CD8-positive, alpha-beta memory T cell (primary cell): ENCODE results near the gene GTF2A1L. TPM values are rescaled to one million over a fixed set of nuclear protein-coding genes. Genes with fewer than 3 reads are reported as not detected.

ENCODE experiments used
- CTCF ChIA-PET: fragments of 350-600 bp; sonication (Branson Sonifier 250); formaldehyde crosslinking; loops from one replicate; lab custom pipeline; 2021; ENCODE audit warnings: antibody characterized with exemption; lab: Charles Lee
- POLR2A ChIA-PET: fragments of 350-600 bp; sonication (Branson Sonifier 250); formaldehyde crosslinking; loops from one replicate; lab custom pipeline; 2021; ENCODE audit warnings: antibody characterized with exemption; lab: Charles Lee
- DNase-seq, 5 donors: peaks; one replicate each; pipeline versions ENCODE4 v3.0.0 to v3.0.0-alpha.2; 2020 to 2022; ENCODE audit warnings: mixed read lengths in 1 of 5
- H3K27ac ChIP-seq: one replicate; pipeline ENCODE4 v1.7.0; 2013; ENCODE audit warnings: low read depth, mild to moderate bottlenecking, low read length, moderate library complexity
- H3K27me3 ChIP-seq: 2 replicates; pipeline ENCODE4 v1.7.0; 2013; ENCODE audit warnings: low read length, mild to moderate bottlenecking; ENCODE audit not compliant: insufficient read depth, poor library complexity, severe bottlenecking
- H3K36me3 ChIP-seq: 2 replicates; pipeline ENCODE4 v1.7.0; 2013; ENCODE audit warnings: mild to moderate bottlenecking, low read length, moderate library complexity; ENCODE audit not compliant: insufficient read depth
- H3K4me1 ChIP-seq: 2 replicates; pipeline ENCODE4 v1.7.0; 2013; ENCODE audit warnings: mild to moderate bottlenecking, low read length, moderate library complexity; ENCODE audit not compliant: insufficient read depth
- H3K4me3 ChIP-seq: 2 replicates; pipeline ENCODE4 v1.7.0; 2013; ENCODE audit warnings: mild to moderate bottlenecking, low read length
- H3K9me3 ChIP-seq: 2 replicates; pipeline ENCODE4 v1.7.0; 2013; ENCODE audit warnings: mild to moderate bottlenecking, low read length
- H3K27ac Mint-ChIP-seq, 8 donors: one replicate each; pipeline ENCODE4 v1.8.0; 2020 to 2021; ENCODE audit warnings: mixed read lengths in 8 of 8, mild to moderate bottlenecking in 6 of 8, inconsistent platforms in 3 of 8, moderate library complexity in 3 of 8
- H3K27me3 Mint-ChIP-seq, 2 donors: one replicate each; pipeline ENCODE4 v1.8.0; 2020 to 2021; ENCODE audit warnings: mixed read lengths in 2 of 2, mild to moderate bottlenecking in 1 of 2, moderate library complexity in 1 of 2
- H3K36me3 Mint-ChIP-seq, 3 donors: one replicate each; pipeline ENCODE4 v1.8.0; 2020 to 2021; ENCODE audit warnings: mixed read lengths in 3 of 3, inconsistent platforms in 1 of 3, mild to moderate bottlenecking in 1 of 3
- H3K4me1 Mint-ChIP-seq, 3 donors: one replicate each; pipeline ENCODE4 v1.8.0; 2020 to 2021; ENCODE audit warnings: mixed read lengths in 3 of 3, inconsistent platforms in 1 of 3, mild to moderate bottlenecking in 1 of 3
- H3K4me3 Mint-ChIP-seq, 7 donors: one replicate each; pipeline ENCODE4 v1.8.0; 2020 to 2021; ENCODE audit warnings: mixed read lengths in 7 of 7, mild to moderate bottlenecking in 6 of 7, moderate library complexity in 4 of 7, inconsistent platforms in 2 of 7
- H3K9me3 Mint-ChIP-seq, 5 donors: one replicate each; pipeline ENCODE4 v1.8.0; 2020 to 2022; ENCODE audit warnings: mixed read lengths in 5 of 5, mild to moderate bottlenecking in 3 of 5, moderate library complexity in 2 of 5, inconsistent platforms in 1 of 5
- polyA plus RNA-seq: library from polyadenylated mRNA; unstranded; fragments of 300-500 nt; fragmentation: Illumina TruSeq; gene quantifications from one replicate; pipeline ENCODE4 v1.2.3, GENCODE V29; 2021
- total RNA-seq, 2 experiments: library from RNA; stranded (reverse); gene quantifications; one replicate each; pipeline ENCODE4 v1.2.3, GENCODE V29; 2021

The GTF2A1L gene, protein sequence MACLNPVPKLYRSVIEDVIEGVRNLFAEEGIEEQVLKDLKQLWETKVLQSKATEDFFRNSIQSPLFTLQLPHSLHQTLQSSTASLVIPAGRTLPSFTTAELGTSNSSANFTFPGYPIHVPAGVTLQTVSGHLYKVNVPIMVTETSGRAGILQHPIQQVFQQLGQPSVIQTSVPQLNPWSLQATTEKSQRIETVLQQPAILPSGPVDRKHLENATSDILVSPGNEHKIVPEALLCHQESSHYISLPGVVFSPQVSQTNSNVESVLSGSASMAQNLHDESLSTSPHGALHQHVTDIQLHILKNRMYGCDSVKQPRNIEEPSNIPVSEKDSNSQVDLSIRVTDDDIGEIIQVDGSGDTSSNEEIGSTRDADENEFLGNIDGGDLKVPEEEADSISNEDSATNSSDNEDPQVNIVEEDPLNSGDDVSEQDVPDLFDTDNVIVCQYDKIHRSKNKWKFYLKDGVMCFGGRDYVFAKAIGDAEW
- total RNA-seq, result not detected
- polyA plus RNA-seq, result not detected

DNA sequence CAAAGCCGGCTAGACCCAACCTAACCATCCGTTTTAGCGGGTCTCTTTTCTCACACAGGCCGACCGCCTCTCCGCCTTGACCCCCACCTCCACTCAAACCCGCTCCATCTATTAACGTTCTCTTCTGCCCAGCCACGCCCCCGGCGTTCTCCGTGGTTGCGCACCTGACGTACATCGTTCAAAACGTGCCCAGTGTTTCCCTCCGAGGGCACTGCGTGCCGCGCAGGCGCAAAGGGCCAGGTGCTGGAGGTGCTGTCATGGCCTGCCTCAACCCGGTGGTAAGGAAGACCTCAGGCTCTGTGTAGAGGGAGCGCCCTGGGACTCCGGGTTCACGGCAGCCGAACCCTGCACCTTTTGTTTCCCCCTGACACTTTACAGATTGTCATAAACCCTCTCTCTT, at the start of gene GTF2A1L:
Gene GTF2A1L (plus strand): TSS at position 239 of the 400 bp plus-strand sequence. CDS start 19 bp downstream, at position 258.
- H3K27me3 ChIP-seq, result no peaks in the 10 kb centered on the region
- no peak for DNase-seq
- H3K4me1 ChIP-seq, result no peaks in the 10 kb centered on the region
- no peaks in the 10 kb centered on the region for H3K9me3 ChIP-seq
- Mint-ChIP-seq H3K4me3 (peak within 1 kb of the TSS in 1 of 7 donors; percentile 49), H3K27ac (no peak within 1 kb of the TSS), H3K27me3 (peaks cover 8% of the 10 kb centered on the region in 2 donors), H3K36me3 (no peaks in the 10 kb centered on the region), H3K9me3 (peaks cover 0 to 3% (median 0%) of the 10 kb centered on the region in 5 donors), H3K4me1 (no peaks in the 10 kb centered on the region)
- H3K4me3 ChIP-seq, result no peak within 1 kb of the TSS
- ChIA-PET CTCF (no interaction called here), POLR2A (no interaction called here)
- H3K36me3 ChIP-seq, result no peaks in the 10 kb centered on the region
- H3K27ac ChIP-seq, result no peak within 1 kb of the TSS

DNA sequence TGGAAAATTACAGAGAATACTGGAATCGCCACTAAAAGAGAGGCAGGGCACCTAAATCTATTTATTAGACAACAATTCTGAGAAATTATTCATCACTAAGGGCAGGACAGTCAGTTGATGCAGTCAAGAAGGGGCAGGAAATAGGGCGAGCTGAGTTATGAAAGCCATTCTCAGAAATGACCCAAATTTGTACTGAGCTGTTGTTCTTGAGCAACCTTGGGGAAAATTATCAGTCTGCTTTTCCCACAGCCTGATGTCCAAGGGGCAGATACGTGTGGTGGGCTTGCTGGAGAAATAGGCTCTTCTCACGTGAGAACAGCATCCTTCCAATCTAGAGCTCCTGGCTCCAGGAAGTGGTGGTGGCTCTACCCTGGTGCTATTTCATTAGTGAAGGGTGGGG, 49.1 kb upstream of the GTF2A1L start:
- no peaks in the 10 kb centered on the region for H3K27me3 ChIP-seq
- H3K4me1 ChIP-seq, result no peaks in the 10 kb centered on the region
- Mint-ChIP-seq H3K36me3 (no peaks in the 10 kb centered on the region), H3K27me3 (peaks cover 0 to 1% of the 10 kb centered on the region in 2 donors), H3K4me3 (no peak overlapping the region), H3K27ac (no peak overlapping the region), H3K4me1 (no peaks in the 10 kb centered on the region), H3K9me3 (no peaks in the 10 kb centered on the region)
- no peaks in the 10 kb centered on the region for H3K9me3 ChIP-seq
- POLR2A ChIA-PET, result no interaction called here
- H3K4me3 ChIP-seq, result no peak overlapping the region
- CTCF ChIA-PET, result no interaction called here
- H3K27ac ChIP-seq, result no peak overlapping the region
- DNase-seq, result no peak
- H3K36me3 ChIP-seq, result no peaks in the 10 kb centered on the region

GRCh38 chr2:48569433-48569832, 48.2 kb upstream of the GTF2A1L start:
- no peaks in the 10 kb centered on the region for H3K9me3 ChIP-seq
- CTCF ChIA-PET, result no interaction called here
- H3K4me1 Mint-ChIP-seq, result peaks cover 0 to 1% (median 1%) of the 10 kb centered on the region in 3 donors

GRCh38 chr2:48572816-48573215, 44.8 kb upstream of the GTF2A1L start:
- no peak overlapping the region for H3K4me3 Mint-ChIP-seq
- peaks cover 6 to 9% (median 7%) of the 10 kb centered on the region in 3 donors for H3K4me1 Mint-ChIP-seq
- no peak overlapping the region for H3K27ac ChIP-seq
- H3K4me3 ChIP-seq, result no peak overlapping the region
- H3K36me3 ChIP-seq, result no peaks in the 10 kb centered on the region
- CTCF ChIA-PET, result no interaction called here
- POLR2A ChIA-PET, result no interaction called here
- no peaks in the 10 kb centered on the region for H3K27me3 ChIP-seq
- H3K9me3 ChIP-seq, result no peaks in the 10 kb centered on the region
- no peak for DNase-seq
- no peaks in the 10 kb centered on the region for H3K9me3 Mint-ChIP-seq
- H3K27ac Mint-ChIP-seq, result peak overlapping the region in 1 of 8 donors; percentile 47
- no peaks in the 10 kb centered on the region for H3K36me3 Mint-ChIP-seq
- H3K4me1 ChIP-seq, result no peaks in the 10 kb centered on the region
- H3K27me3 Mint-ChIP-seq, result no peaks in the 10 kb centered on the region

More at GRCh38 chr2:48569433-48569832, 48.2 kb upstream of the GTF2A1L start:
- no peaks in the 10 kb centered on the region for H3K4me1 ChIP-seq
- DNase-seq, result no peak
- H3K4me3 Mint-ChIP-seq, result no peak overlapping the region
- no peak overlapping the region for H3K27ac Mint-ChIP-seq
- peaks cover 0 to 1% of the 10 kb centered on the region in 2 donors for H3K27me3 Mint-ChIP-seq
- no peak overlapping the region for H3K27ac ChIP-seq
- no peaks in the 10 kb centered on the region for H3K36me3 Mint-ChIP-seq
- H3K36me3 ChIP-seq, result no peaks in the 10 kb centered on the region
- H3K4me3 ChIP-seq, result no peak overlapping the region
- no peaks in the 10 kb centered on the region for H3K27me3 ChIP-seq
- H3K9me3 Mint-ChIP-seq, result no peaks in the 10 kb centered on the region
- POLR2A ChIA-PET, result no interaction called here

DNA sequence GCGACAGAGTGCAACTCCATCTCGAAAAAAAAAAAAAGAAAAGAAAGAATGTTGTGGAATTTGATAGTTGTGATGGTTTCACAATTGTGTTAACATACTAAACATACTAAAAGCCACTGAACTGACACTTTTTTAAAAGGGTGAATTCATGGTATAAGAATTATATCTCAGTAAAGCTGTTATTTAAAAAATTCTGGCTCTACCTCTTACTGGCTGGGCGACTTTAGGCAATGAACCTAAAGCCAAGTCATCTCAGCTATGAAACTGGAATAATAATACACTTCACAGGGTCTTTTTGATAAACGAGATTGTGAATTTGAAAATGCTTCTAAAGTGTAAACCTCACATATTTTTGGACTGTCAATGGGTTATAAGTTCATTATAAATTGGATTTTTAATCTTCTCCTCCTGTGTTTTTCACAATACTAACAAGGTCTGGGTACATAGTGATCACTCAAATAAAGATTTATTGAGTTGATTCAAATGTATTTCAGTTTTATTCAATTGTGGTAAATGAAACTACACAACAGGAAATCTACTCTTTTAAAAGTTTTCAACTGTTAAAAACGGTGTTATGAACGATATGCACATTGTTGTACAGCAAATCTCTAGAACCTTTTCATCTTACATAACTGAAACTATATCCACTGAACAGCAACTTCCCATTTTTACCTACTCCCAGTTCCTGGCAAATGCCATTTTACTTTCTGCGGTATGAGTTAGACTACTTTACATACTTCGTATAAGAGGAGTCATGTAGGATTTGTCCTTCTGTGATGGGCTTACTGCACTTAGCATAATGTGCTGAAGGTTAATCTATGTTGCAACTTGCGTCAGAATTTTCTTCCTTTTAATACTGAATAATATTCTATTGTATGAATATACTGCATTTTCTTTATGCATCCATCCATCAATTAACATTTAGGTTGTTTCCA, 43.0 kb upstream of the GTF2A1L start:
- Mint-ChIP-seq H3K27ac (peak overlapping the region in 2 of 8 donors; percentile 24 to 34), H3K9me3 (no peaks in the 10 kb centered on the region), H3K27me3 (no peaks in the 10 kb centered on the region), H3K4me3 (peak overlapping the region in 1 of 7 donors; percentile 22), H3K4me1 (peaks cover 6 to 9% (median 7%) of the 10 kb centered on the region in 3 donors), H3K36me3 (no peaks in the 10 kb centered on the region)
- no peaks in the 10 kb centered on the region for H3K9me3 ChIP-seq
- ChIA-PET CTCF (no interaction called here), POLR2A (interaction anchor here (0.7 kb wide), 1 partner anchor 42 kb away, joined by 3 read pairs; no protein-coding TSS in a partner anchor)
- H3K36me3 ChIP-seq, result no peaks in the 10 kb centered on the region
- no peaks in the 10 kb centered on the region for H3K27me3 ChIP-seq
- no peaks in the 10 kb centered on the region for H3K4me1 ChIP-seq
- no peak overlapping the region for H3K4me3 ChIP-seq
- DNase-seq, result no peak
- H3K27ac ChIP-seq, result no peak overlapping the region

DNA sequence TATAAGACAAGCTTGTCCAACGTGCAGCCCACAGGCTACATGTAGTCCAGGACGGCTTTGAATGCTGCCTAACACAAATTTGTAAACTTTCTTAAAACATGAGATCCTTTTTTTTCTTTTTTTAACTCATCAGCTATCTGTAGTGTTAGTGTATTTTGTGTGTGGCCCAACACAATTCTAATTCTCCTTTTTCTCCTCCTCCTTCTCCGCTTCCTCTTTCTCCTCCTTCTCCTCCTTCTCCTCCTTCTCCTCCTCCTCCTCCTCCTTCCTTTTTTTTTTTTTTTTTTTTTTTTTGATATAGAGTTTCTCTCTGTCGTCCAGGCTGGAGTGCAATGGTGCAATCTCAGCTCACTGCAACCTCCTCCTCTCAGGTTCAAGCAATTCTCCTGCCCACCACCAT, 39.3 kb upstream of the GTF2A1L start:
- CTCF ChIA-PET, result no interaction called here
- H3K36me3 ChIP-seq, result no peaks in the 10 kb centered on the region
- DNase-seq, result no peak
- H3K27ac ChIP-seq, result no peak overlapping the region
- POLR2A ChIA-PET, result no interaction called here
- Mint-ChIP-seq H3K9me3 (no peaks in the 10 kb centered on the region), H3K27ac (no peak overlapping the region), H3K36me3 (peaks cover 0 to 10% (median 5%) of the 10 kb centered on the region in 3 donors), H3K4me3 (no peak overlapping the region), H3K4me1 (peaks cover 6 to 9% (median 7%) of the 10 kb centered on the region in 3 donors), H3K27me3 (no peaks in the 10 kb centered on the region)
- H3K4me1 ChIP-seq, result no peaks in the 10 kb centered on the region
- no peaks in the 10 kb centered on the region for H3K9me3 ChIP-seq
- no peak overlapping the region for H3K4me3 ChIP-seq
- H3K27me3 ChIP-seq, result no peaks in the 10 kb centered on the region

- no peaks in the 10 kb centered on the region for H3K9me3 ChIP-seq
- DNase-seq, result no peak
- no peaks in the 10 kb centered on the region for H3K4me1 ChIP-seq
- peaks cover 0 to 10% (median 5%) of the 10 kb centered on the region in 3 donors for H3K36me3 Mint-ChIP-seq
- no peak overlapping the region for H3K27ac ChIP-seq
- peaks cover 0 to 2% (median 0%) of the 10 kb centered on the region in 3 donors for H3K4me1 Mint-ChIP-seq
- H3K27me3 Mint-ChIP-seq, result peaks cover 0 to 4% of the 10 kb centered on the region in 2 donors
- H3K4me3 Mint-ChIP-seq, result no peak overlapping the region
- no peak overlapping the region for H3K27ac Mint-ChIP-seq
- no peaks in the 10 kb centered on the region for H3K9me3 Mint-ChIP-seq
- H3K27me3 ChIP-seq, result no peaks in the 10 kb centered on the region
- no peak overlapping the region for H3K4me3 ChIP-seq
- no peaks in the 10 kb centered on the region for H3K36me3 ChIP-seq
- ChIA-PET POLR2A (no interaction called here), CTCF (interaction anchor here (0.6 kb wide), 1 partner anchor 38 kb away, joined by 3 read pairs; no protein-coding TSS in a partner anchor)
Observed at GRCh38 chr2:48583961-48584360, 33.7 kb upstream of the GTF2A1L start.
